ENCODE results near the gene NUDT14.

The NUDT14 gene

GRCh38 chr14:105211758-105212089 is 30.6 kb upstream of the NUDT14 start:
- DNase-seq = no peak

DNA sequence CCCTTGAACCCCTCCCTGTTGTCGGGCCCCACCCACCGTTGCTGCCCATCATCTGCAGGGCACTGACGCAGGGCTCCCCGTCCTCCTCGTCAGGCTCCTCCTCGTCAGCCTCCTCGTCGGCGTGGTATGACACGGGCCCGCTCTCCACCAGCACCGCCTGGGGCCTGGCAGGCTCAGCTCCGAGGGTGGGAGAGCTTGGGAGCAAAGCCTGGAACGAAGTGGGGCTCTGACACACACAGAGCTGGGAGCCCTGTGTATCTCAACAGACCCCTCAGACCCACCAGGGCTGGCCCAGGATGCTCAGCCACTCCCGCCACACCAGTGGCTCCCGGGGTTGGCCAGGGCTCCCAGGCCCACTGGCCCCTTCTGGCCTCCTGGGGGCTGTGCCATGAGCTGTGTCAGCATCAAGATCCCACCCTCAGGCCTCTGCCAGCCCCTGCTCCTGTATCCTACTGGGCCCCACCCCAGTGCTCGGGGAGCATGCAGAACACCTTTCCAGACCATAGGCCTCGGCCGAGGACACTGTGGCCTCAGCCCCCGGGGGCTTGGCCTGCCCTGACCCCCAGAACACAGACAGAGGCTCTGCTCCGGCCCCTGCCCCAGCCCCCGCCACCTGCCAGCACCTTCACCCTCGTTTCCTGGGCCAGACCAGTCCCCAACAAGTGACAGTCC is 30.1 kb upstream of the NUDT14 start:
- no peak for DNase-seq

DNA sequence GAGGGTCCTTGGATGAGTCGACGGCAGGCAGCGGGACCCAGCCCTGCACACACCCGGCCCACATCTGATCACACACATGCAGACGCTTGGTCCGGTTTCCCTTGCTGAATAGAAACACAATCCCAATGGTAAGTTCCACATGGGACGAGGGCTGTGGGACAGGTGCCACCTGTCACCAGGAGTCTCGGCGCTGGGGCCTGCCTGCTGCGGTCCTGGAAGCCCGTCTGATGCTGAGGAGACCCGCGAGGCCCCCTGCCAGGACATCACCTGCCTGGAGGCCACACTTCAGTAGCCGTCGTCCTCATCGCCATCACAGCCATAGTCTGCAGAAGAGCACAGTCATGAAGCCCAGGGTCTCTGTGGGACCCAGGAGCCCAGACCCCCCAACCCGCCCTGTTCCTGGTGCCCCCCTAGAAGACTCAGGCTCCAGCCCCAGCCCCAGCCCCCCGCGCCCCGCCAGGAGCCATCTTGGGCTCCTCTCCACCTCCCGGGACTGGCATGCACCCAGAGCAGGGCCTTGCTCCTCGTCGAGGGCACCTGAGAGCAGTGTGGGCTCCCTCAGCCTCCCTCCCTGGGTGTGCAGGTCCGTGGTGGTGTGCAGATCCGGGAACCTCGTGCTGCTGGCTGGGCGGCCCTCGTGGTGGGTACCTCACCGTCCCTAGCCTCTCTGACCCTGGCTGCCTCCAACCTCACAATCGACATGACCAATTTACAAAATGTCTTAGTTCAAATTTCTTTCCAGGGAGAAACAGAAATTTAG is 29.3 kb upstream of the NUDT14 start:
- no peak for DNase-seq

GRCh38 chr14:105209646-105210045 is 28.5 kb upstream of the NUDT14 start:
- DNase-seq = no peak

GRCh38 chr14:105209091-105209490 is 28.0 kb upstream of the NUDT14 start:
- DNase-seq = no peak

- DNase-seq = no peak
Observed at GRCh38 chr14:105208738-105209075, 27.6 kb upstream of the NUDT14 start.

DNA sequence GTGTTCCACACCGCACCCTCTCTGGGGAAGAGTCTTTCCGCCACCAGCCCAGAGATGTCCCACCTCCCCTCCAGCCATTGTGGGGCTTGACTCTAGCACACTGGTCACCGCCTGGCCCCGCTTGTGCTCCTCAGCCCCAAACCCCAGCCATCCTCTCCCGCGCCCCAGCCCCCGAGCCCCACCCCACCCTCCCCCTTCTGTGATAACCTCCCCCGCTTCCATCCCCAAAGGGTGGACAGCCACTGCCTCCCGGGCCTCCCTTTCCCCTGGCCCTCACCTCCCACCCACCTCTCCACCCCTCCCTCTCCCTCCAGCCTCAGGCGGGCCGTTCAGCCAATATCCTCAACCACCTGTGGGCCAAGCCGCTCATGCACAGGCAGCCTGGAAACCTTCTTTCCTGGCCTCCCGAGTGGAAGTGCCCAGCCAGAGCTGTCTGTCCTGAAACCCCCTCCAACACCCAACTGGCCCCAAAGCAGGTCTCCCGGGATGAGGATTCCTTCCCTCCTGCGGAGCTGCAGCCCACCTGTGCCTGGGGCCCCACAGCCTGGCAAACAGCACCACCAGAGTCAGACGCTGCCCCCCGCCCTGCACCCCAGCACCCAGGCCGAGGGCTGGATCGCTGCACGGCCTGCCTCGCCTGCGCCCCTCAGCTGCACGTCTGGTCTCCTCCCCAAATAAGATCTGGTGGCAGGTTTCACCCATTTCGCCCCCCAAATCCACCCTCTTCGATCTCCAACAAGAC is 27.1 kb upstream of the NUDT14 start:
- no peak for DNase-seq

- DNase-seq = no peak
Observed at GRCh38 chr14:105207460-105207901, 26.4 kb upstream of the NUDT14 start.

DNA sequence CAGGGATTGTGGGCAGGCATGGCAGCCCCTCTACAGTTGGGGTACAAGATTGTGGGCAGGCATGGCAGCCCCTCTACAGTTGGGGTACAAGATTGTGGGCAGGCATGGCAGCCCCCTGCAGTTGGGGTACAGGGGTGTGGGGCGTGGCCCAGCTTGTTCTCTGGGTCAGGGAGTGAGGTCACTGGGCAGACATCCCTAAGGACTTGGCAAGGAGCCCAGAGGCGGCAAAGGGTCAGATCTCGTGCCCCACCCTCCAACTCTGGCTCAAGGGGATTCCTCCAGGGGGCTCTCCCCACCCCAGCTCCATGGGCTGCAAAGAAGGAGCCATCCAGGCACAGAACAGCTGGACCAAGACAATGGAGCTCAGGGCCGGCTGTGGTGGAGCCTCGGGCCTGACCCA is 25.8 kb upstream of the NUDT14 start:
- no peak for DNase-seq

- DNase-seq = no peak
Observed at GRCh38 chr14:105205673-105206208, 24.6 kb upstream of the NUDT14 start.

DNA sequence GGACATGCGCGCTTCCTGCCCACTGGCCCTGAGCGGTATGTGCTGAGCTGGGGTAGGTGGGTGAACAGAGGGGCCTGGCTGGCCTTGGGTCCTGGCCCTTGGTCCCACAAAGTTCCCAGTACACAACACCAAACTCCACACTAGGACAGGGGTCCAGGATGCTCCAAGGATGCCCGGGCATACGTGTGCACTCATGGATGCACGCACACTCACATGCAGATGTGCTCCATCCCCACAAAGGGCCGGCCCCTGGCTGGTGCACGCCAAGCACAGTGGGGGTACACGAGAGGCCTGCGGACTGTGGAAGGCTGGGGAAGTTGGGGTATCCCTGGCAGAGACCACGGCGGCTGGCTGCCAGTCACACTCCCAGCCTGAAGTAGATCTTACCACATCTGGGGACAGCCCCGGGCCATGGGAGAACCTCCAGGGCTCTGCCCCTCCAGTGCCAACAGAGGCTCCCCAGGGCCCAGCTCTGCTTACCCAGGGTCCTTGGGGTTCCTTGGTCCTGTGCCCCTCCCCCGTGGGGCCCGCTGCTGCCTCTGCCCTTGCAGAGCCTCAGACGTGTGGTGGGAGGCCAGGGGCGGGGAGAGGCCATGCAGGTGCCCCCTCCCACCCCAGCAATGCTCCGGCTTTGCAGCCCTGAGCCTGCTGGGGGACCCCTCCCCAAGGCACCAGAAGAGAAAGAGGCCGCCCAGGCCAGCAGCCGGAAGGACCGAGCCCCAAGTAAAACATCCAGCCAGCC is 24.0 kb upstream of the NUDT14 start:
- DNase-seq = no peak

DNA sequence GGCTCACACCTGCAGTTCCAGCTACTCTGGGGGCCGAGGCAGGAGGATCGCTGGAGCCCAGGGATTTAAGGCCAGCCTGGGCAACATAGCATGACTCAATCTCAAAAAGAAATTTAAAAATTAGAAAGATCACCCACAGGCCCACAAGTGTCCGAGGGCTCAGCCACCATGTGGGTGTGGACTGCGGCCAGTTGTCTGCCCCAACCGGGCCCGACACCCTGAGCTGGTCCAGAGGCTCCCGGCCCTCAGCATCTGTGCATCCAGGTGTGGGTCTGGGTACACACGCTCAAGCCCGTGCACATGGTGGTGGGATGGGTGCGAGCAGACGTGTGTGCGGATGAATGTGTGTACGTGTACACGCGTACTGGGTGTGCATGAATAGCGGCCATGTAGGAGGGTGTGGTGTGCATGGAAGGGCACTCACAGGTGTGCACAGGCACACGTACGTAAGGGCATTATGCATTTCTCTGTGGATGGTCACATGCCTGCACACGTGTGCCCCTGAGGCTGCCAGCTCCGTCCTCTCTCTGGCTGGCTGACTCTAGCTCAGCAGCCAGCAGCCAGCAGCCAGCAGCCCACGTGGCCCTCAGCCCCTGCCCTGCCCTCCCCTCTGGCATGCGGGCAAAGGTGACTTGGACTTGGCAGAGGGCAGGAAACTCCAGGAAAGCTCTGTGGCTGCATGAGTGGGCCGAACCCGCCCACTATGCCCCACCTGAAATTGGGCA is 23.3 kb upstream of the NUDT14 start:
- no peak for DNase-seq

GRCh38 chr14:105203701-105204100 is 22.6 kb upstream of the NUDT14 start:
- DNase-seq = no peak

DNA sequence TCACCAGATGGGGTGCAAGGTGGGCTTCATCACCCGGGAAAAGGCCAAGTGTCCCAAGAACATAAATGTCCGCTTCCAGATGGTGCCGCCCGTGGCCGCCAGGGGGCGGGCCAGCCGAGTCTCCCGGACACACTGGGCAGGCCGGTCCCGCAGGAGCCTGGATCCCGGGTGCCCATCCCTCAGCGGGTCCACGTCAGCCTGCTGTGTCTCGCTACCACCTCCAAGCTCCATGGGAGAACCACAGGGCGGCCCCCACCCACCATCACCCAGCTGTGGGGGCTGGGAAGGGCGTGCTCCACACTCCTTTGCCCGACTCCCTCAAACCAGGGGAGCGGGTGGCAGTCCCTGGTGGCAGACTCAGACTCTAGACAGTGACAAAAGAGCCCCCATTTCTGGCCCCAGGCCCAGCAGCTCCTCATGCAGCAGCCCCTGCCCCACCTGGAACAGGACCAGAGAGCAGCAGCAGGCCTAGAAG is 22.0 kb upstream of the NUDT14 start:
- DNase-seq = peak; percentile 85

GRCh38 chr14:105201925-105202513 is 20.9 kb upstream of the NUDT14 start:
- DNase-seq = no peak

DNA sequence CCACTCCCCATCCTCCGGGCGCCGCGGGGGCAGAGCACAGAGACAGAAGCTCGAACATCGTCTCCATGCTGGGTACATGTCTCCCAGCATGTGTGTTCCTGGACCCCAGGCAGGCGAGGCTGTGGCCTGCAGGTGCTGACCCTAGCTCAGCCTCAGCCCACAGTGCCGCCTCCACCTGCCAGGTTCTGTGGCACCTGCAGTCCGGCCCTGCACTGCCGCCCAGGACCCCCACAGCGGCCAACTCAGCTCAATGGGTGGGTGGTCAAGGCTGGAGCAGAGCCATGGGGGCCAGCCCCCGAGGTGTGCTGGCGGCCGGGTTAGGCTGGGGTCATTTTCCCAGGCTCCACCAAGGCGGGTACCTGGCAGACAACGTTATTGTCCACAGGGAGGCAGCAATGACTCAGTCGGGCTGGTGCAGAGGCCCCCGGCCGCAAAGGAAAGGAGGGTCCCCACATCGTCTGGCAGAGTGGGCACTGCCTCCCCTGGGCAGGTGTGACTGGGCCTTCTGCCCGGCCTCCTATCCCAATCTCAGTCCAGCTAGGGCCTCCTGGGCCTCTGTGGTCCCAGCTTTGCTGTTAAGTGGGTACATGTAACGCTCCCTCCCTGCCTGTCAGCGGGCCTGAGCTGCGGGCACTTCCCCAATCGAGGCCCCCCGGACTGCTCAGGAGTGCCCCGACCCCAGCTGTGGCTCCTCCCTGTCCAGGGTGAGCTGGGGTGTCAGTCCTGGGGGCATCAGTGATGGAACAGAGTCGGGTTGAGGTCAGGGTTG is 20.2 kb upstream of the NUDT14 start:
- DNase-seq = no peak

GRCh38 chr14:105200641-105201040 is 19.5 kb upstream of the NUDT14 start:
- no peak for DNase-seq

- DNase-seq = no peak
Observed at GRCh38 chr14:105200074-105200473, 19.0 kb upstream of the NUDT14 start.

DNA sequence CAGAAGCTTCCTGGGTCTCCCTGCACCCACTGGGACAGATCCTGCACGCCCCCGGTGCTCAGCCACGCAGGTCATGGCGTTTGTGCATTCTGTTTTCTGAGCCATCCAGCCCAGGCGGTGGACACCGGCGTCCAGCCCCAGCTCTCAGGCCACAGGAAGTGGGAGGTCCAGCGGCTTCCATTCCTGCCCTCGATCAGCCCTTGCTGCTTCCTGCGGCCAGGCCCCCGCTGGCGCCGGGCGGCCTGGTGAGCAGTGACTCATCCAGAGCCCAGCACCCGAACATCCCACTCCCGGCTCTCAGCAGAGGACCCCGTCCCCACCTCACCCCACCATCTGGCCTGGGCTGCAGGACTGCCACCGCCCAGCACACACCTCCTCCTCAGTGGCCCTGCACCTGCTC is 18.0 kb upstream of the NUDT14 start:
- DNase-seq = no peak

DNA sequence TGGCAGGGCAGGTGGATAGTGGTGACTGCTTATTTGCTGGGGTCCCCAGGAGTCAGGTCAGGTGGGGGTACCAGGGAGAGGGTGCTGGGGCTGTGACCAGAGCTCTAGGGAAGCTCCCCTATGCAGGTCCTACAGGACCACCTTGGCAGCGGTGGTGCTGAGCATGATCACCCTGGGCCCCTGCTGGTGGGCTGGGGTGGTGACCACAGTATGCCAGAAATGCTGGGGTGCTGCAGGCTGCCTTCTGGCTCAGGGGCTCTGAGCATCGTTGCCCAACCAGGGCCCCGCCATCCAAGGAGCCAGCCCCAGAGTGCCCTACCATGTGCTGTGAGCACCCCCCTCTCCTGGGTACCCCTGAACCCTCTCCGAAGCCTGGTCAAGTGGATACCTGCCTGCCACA is 17.5 kb upstream of the NUDT14 start:
- DNase-seq = no peak

DNA sequence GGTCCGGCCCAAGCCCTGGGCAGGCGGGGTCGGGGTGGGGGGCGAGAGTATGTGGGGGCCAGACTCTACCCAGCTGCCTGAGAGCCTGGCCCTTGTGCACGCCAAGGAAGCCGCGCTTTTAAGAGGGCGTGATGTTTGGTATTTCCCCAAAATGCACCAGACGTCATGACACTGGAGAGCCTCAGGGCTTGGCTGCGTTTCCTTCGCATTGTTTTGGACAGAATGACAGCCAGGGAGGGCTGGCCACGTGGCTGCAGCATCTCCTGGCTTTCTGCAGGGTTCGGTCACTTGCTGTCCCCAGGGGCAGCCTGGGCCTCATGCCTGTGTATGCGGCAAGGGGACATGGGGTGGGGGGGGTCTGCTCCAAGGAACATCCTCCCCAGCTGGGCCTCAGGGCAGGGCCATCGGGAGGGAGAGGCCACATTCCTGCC is 16.1 kb upstream of the NUDT14 start:
- no peak for DNase-seq

Data from islet precursor cell (in vitro differentiated cells).